IPS-18a (cell line): ENCODE measurements around the gene TM7SF2.

Source experiments
- H3K27ac ChIP-seq: one replicate; pipeline ENCODE4 v1.5.1; 2013; ENCODE audit warnings: low read length
- H3K27me3 ChIP-seq: one replicate; pipeline ENCODE4 v1.6.1; 2013; ENCODE audit warnings: mild to moderate bottlenecking, low read length; ENCODE audit not compliant: control insufficient read depth, insufficient read depth
- H3K36me3 ChIP-seq: one replicate; pipeline ENCODE4 v1.6.1; 2013; ENCODE audit warnings: low read depth, low read length; ENCODE audit not compliant: control insufficient read depth
- H3K4me1 ChIP-seq: one replicate; pipeline ENCODE4 v1.6.1; 2013; ENCODE audit warnings: low read depth, low read length; ENCODE audit not compliant: control insufficient read depth
- H3K4me3 ChIP-seq: one replicate; pipeline ENCODE4 v1.5.1; 2013; ENCODE audit warnings: low read length
- H3K9ac ChIP-seq: one replicate; pipeline ENCODE4 v1.6.1; 2013; ENCODE audit warnings: mild to moderate bottlenecking, low read length, moderate library complexity
- H3K9me3 ChIP-seq: one replicate; pipeline ENCODE4 v1.6.1; 2013; ENCODE audit warnings: low read depth, low read length; ENCODE audit not compliant: control insufficient read depth

TM7SF2 gene

GRCh38 chr11:65126624-65127274, 15.1 kb downstream of the TM7SF2 start:
- Histone ChIP-seq H3K36me3 (peaks cover 52% of the 10 kb centered on the region), H3K27ac (no peak overlapping the region), H3K27me3 (no peaks in the 10 kb centered on the region), H3K4me3 (no peak overlapping the region), H3K9ac (no peak overlapping the region), H3K9me3 (no peaks in the 10 kb centered on the region), H3K4me1 (peaks cover 3% of the 10 kb centered on the region)

- Histone ChIP-seq H3K4me3 (no peak overlapping the region), H3K27me3 (no peaks in the 10 kb centered on the region), H3K9ac (no peak overlapping the region), H3K36me3 (peaks cover 55% of the 10 kb centered on the region), H3K4me1 (peaks cover 3% of the 10 kb centered on the region), H3K27ac (no peak overlapping the region), H3K9me3 (no peaks in the 10 kb centered on the region)
Measured at GRCh38 chr11:65127473-65128181, 16.0 kb downstream of the TM7SF2 start.

DNA sequence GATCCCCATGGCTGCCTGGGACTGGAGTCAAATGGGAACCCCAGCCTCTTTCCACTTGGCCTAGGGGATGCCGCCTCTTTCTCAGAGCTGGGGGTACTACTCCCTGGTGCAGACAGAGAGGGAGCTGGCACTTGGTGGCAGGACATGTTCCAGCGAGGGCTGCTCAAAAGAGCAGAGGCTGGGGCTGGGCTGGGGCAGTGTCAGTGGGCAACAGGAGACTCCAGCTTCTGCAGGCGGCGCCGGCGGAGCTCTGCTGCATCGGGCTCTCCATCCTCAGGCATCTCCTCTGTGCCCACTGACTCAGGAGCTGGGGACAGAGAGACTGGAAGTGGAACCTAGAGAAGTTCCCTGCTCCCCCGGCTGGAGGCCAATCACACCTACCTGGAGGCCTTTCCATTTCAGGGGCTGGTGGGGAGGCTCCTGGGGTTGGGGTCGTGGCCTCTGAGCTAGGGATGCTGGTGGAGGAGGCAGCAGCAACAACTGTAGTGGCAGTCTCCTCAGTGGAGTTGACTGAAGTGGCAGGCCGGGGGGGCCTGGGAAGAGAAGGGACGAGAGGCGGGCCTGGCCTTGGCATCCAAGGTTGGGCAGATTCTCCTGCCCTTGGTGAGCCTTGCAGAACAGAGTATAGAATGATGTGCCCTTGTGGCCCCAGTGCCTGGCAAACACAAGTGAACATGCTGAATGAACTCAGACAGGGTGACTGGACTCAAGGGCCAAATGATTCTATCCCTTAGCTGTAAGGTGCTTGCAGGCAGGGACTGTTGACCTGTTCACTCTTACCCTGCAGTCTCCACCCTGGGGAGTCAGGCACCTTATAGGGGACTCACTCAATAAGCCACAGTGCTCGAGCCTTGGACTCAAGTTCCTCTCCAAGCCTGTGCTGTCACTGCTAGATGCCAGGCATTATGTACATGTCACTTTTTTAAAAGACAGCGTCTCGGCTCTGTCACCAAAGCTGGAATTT, 16.8 kb downstream of the TM7SF2 start:
- H3K36me3 ChIP-seq = peaks cover 55% of the 10 kb centered on the region

GRCh38 chr11:65129649-65130441, 18.2 kb downstream of the TM7SF2 start:
- H3K36me3 ChIP-seq = peaks cover 50% of the 10 kb centered on the region
- no peak overlapping the region for H3K9ac ChIP-seq
- no peak overlapping the region for H3K4me3 ChIP-seq
- H3K27ac ChIP-seq = no peak overlapping the region
- H3K4me1 ChIP-seq = no peaks in the 10 kb centered on the region
- H3K9me3 ChIP-seq = no peaks in the 10 kb centered on the region
- no peaks in the 10 kb centered on the region for H3K27me3 ChIP-seq

More for the DNA sequence above, 16.8 kb downstream of the TM7SF2 start:
- no peak overlapping the region for H3K9ac ChIP-seq
- H3K9me3 ChIP-seq = no peaks in the 10 kb centered on the region
- no peaks in the 10 kb centered on the region for H3K27me3 ChIP-seq
- H3K4me1 ChIP-seq = no peaks in the 10 kb centered on the region
- no peak overlapping the region for H3K4me3 ChIP-seq
- H3K27ac ChIP-seq = no peak overlapping the region

DNA sequence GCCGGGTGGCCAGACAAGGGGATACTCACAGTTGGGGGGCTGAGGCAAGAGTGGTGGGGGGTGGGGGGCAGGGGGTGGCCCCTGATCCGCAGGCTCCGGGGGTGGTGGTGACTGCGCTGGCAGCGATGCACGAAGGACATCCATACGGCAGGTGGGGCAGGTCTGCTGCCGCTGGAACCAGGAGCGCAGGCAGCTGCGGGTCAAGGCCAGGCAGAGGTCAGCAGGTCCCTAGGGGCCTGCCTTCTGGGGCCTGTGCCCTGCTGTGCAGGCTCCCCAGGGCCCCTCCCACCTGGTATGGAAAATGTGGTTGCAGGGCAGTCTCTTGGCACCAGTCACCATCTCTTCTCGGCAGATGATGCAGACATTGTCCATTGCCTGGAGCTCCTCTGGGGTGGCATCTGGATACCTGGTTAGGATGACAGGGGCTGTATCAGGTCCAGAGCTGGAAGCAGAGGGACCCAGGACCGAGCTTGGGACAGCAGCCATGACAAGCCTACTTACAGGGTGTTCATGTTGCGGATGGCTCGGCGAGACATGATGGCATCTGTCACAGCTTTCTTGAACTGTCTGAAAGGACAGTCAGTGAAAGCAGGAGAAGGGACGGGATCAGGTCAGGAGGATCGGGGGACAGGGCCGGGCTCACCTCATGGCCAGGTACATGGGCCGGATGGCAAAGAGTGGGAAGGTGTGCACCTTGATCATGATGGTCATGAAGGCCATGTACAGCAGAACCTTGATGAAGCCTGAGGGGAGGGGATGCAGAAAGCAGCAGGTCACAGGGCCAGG, 19.2 kb downstream of the TM7SF2 start:
- no peaks in the 10 kb centered on the region for H3K27me3 ChIP-seq
- H3K27ac ChIP-seq = no peak overlapping the region
- no peak overlapping the region for H3K9ac ChIP-seq
- H3K4me3 ChIP-seq = no peak overlapping the region
- no peaks in the 10 kb centered on the region for H3K9me3 ChIP-seq
- H3K4me1 ChIP-seq = peaks cover under 1% of the 10 kb centered on the region
- peaks cover 41% of the 10 kb centered on the region for H3K36me3 ChIP-seq

- no peaks in the 10 kb centered on the region for H3K27me3 ChIP-seq
- H3K4me1 ChIP-seq = peaks cover 4% of the 10 kb centered on the region
- H3K9me3 ChIP-seq = no peaks in the 10 kb centered on the region
- H3K4me3 ChIP-seq = no peak overlapping the region
- H3K9ac ChIP-seq = no peak overlapping the region
- H3K27ac ChIP-seq = no peak overlapping the region
- peaks cover 35% of the 10 kb centered on the region for H3K36me3 ChIP-seq
Measured at GRCh38 chr11:65131417-65131776, 19.7 kb downstream of the TM7SF2 start.

DNA sequence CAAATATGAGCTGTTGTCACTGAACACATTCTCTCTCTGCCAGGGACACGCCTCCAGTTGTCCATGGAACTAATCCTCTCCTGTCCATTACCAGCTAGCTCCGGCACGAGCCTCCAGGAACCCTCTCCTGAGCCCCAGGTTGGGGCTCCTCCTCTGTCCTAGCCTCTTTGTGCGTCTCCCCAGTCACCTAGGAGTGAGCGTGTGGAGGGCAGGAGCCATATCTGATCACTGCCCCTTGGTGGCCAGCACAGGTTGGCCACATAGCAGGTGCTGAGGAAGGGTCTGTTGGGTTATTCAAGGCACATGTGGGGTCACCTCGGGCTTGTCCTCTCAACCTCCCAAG, 20.2 kb downstream of the TM7SF2 start:
- Histone ChIP-seq H3K27ac (no peak overlapping the region), H3K4me3 (no peak overlapping the region), H3K36me3 (peaks cover 31% of the 10 kb centered on the region), H3K9ac (no peak overlapping the region), H3K27me3 (no peaks in the 10 kb centered on the region), H3K4me1 (peaks cover 4% of the 10 kb centered on the region), H3K9me3 (no peaks in the 10 kb centered on the region)

DNA sequence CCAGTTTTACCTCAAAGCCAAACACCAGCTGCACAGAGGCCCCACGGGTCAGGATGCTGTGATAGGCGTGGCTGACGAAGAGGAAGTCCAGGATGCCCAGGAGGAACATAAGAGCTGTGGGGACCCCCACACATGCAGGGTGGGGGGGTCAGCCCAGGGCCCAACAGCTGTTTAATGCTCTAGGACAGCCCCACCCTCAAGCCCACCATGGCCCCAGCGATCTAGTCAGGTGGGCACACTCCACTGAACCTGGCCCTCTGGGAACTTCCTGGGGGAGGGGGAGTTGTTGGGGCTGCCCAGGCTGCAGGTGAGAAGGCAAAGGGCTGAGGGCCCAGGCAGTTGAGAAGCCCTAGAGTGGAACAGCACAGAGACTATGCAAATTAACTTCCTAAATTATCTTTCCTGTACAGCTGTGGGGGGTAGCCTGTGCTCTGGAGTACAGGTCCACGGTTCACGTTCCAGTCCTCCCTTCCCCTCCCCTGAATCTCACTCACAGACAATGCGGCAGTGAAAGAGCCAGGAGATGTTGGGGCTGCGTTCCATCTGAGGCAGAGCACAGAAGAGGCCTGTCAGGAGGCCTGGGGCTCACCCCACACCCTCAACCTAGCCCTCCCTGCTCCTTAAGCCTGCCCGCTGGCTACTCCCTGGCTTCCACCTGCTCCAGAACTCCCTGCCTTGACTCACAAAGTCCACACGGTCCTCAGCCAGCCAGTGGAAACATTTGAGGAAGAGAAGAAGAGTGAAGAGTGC, 20.7 kb downstream of the TM7SF2 start:
- no peak overlapping the region for H3K4me3 ChIP-seq
- peaks cover 4% of the 10 kb centered on the region for H3K4me1 ChIP-seq
- H3K27me3 ChIP-seq = no peaks in the 10 kb centered on the region
- peaks cover 28% of the 10 kb centered on the region for H3K36me3 ChIP-seq
- no peaks in the 10 kb centered on the region for H3K9me3 ChIP-seq
- H3K9ac ChIP-seq = no peak overlapping the region
- no peak overlapping the region for H3K27ac ChIP-seq

DNA sequence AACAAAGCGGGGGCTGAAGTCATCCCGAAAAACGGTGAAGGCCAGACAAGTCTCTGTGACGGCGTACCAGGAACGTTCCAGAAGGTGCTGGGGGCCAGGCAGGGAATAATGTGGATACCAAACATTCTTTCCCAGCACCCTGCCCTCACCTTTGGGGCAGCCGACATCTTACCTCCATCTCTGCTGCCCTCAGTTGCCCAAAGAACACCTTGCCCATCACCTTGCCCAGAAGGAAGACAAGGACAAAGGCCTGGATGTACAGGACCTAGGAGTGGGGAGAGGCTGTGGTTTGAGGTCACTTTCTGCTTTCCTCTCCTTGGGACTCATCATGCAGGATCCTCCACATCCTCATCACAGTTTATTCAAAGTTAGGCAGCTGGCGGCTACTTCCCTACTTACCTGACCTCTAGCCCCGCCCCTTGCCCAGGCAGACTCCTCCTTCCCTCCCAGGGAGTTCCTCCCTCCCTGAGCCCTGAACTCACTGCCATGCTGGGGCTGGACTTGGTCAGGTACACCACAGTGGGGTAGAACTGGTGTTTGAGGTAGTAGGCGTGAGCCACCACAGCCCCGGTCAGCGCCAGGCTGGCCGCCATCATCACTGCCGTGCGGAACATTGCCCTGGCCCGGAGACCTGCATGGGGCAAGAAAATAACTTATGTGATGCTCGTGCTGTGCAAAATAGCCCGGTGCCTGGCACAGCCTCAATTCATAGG, 21.5 kb downstream of the TM7SF2 start:
- H3K9ac ChIP-seq = no peak overlapping the region
- H3K9me3 ChIP-seq = no peaks in the 10 kb centered on the region
- peaks cover 4% of the 10 kb centered on the region for H3K4me1 ChIP-seq
- H3K27me3 ChIP-seq = no peaks in the 10 kb centered on the region
- peaks cover 28% of the 10 kb centered on the region for H3K36me3 ChIP-seq
- peak overlapping the region; percentile 91 for H3K4me3 ChIP-seq
- no peak overlapping the region for H3K27ac ChIP-seq

DNA sequence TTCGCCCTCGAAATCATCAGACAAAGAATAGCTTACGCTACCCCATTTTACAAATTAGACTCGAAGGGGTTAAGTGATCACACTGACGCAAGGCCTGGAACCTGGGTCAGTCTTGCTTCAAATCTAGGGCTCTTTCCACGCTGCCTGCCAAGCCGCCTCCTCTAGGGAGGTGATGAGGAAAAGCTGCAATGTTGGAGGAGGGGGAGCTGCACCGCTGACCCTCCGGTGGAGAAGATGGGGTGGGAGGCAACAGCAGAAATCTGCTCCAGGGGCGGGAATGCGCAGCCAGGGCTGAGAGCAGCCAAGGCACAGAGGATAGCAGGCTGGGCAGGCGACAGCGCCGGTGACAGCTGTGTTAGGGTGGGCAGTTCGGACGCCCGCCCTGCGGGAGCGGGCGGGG, 22.1 kb downstream of the TM7SF2 start:
- Histone ChIP-seq H3K27me3 (no peaks in the 10 kb centered on the region), H3K27ac (no peak overlapping the region), H3K4me1 (peaks cover 4% of the 10 kb centered on the region), H3K9ac (peak overlapping the region; percentile 90), H3K36me3 (peaks cover 24% of the 10 kb centered on the region), H3K9me3 (no peaks in the 10 kb centered on the region), H3K4me3 (peak overlapping the region; percentile 91)
